GM23248 (cell line): ENCODE results near the gene MYLK.

Experiments
- EZH2 ChIP-seq: fragments of 200-600 bp; sonication (generic); IDR thresholded peaks from 2 replicates; pipeline ENCODE4 v1.6.1; 2018; ENCODE audit warnings: antibody characterized with exemption, mild to moderate bottlenecking; ENCODE audit not compliant: insufficient read depth, poor library complexity, severe bottlenecking
- EZH2phosphoT487 ChIP-seq: fragments of 200-600 bp; sonication (generic); IDR thresholded peaks from 2 replicates; pipeline ENCODE4 v1.6.1; 2018; ENCODE audit warnings: antibody characterized with exemption, moderate library complexity, mild to moderate bottlenecking, low read depth; ENCODE audit not compliant: insufficient read depth

DNA sequence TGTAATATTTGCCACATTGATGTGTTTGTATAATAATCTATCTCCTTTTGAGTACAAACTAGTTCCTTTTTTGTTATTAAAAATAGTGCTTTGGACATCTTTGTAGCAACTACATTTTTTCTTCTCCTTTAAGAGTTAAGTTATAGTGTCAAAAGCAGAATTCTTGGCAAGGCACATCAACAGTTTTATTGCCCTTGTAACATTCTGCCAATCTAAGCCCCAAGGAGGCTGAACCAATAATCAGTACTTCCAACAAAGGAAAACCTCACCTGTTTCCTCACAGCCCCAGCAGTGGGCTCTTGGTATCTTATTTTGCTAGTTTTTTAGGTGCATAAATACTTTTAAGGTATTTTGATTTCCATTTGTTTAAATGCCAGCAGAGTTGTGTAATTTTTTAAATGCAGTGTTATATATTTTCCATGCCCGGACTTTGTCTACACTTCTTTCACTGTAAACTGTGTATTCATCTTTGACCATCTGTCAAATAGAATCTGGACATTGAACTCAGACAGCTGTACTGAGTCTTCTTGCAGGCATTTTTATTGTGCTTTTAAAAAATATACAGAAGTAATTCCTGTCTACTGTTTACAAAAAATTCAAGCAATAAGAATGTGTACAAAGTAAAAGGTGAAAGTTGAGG lies 101.0 kb downstream of the MYLK start:
- TF ChIP-seq EZH2phosphoT487, result no peak
- no peak for TF ChIP-seq EZH2
